HG03432 (cell line): Measurements from ENCODE around the gene SLC22A14.
"Not testable (repeated sequence)": the region's sequence is repeated elsewhere in the genome, so short reads cannot be mapped to it uniquely, and the experiment has no call there.

Experiments
- ATAC-seq: cut with Tn5 transposase; IDR thresholded peaks from one replicate; pipeline ENCODE4 v1.9.1; 2021; ENCODE audit warnings: mild to moderate bottlenecking, moderate library complexity; ENCODE audit not compliant: unreplicated experiment

SLC22A14 gene

DNA sequence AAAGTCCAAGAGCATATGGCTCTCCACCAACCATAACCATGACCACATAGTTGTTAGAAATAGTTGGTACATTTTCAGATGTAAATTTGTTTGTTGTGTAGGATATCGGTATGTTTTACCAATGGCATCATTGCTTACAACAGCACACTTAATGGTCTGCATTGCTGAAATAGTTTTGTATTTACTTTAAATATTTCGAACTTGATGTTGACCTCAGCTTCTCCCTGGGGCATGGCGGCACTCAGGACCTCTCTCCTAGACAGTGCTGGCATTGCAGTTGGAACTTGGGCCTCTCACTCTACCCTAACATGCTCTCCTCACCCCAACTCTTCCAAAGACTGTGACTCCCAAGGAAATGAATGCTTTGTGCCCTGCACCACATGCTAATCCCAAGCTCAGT, 11.5 kb upstream of the SLC22A14 start:
- ATAC-seq: no peak

DNA sequence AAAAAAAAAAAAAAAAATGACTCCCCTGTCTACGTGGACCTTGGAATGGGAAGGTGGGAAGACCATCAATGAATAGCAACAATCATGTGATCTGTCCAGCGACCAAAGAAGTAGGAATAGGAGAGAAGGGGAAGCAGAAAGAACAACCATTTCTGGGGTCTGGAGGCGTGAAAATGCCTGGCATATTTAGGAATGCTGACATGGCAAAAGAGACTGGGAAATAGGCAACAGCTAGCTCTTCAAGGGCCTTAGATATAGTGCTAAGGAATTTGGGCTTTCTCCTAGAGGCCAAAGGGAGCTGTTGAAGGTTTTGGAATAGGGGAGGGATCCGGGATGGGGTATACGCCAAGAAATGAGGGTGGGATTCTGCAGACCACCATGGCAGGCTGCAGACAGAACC, 10.5 kb upstream of the SLC22A14 start:
- ATAC-seq: no peak

DNA sequence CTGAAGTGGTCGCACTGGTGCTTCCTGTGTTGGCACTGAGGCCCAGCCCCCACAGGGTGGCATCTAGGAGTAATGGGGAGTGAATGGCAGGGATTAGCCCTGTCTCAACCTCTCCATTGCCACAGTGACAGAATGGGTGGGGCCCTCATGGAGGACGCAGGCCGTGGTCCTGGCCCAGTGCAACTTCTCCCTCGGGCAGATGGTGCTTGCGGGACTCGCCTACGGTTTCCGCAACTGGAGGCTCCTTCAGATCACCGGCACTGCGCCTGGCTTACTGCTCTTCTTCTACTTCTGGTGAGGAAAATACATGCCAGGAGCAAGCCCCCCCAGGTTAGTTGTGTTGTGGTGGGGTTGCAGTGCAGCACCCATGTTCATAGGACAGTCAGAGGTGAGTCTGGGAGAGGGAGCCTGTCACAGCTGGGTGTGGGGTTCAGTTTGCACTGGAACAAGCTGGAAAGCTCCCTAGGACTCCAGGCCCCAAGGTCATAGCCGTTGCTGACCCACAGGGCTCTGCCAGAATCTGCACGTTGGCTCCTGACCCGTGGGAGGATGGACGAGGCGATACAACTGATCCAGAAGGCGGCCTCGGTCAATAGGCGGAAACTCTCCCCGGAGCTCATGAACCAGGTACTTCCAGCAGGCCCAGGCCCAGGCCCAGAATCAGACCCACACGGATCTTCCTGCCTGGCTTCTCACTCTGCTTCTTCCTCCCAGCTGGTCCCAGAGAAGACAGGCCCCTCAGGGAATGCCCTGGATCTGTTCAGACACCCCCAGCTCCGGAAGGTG, 7.0 kb upstream of the SLC22A14 start:
- ATAC-seq: no peak

DNA sequence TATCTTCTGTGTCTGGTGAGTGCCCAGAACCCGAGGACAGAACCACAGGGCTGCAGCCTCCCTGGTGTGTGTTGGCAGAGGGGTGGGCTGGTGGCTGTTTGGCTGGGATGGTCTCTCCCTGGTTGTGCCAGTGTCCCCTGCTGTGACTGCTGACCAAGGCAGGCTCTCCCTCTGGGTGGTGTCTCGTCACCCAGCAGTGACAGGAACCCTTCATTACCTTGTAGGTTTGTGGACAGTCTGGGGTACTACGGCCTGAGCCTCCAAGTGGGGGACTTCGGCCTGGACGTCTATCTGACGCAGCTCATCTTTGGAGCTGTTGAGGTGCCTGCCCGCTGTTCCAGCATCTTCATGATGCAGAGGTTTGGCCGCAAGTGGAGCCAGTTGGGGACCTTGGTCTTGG, 6.4 kb upstream of the SLC22A14 start:
- ATAC-seq: no peak

DNA sequence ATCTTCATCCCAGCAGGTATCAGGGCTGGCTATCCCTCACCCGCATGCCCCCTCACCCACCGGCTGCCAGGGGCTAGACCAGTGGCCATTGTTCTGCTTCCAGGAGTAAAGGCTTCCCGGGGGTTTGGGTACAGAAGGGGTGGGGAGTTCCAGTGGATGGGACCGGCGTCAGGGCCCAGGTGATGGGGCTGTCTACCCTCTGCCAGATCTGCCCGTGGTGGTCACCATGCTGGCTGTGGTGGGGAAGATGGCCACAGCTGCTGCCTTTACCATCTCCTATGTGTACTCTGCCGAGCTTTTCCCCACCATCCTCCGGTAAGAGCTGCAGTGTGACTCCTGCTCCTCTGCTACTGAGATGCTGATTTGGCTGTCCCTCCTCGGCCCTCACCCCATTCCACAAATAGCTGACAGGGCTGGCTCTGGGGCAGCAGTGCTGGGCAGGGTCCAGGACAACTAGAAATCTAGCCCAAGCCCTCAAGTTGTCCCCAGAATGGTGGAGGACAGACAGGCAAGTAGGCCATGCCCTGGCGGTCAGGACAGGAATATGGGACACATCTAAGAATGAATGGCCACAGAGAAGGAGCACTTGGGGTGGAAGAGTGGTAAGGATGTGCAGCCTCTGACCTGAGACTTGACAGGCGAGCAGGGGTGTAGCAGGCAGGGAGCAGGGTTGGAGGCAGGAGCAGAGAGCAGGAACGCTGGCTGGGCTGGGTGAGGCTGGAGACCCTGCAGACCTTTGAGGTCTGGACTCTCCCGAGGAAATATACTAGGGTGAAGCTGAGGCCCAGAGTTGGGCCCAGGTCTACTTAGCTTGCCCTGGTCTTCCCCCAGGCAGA, 5.8 kb upstream of the SLC22A14 start:
- no peak for ATAC-seq

DNA sequence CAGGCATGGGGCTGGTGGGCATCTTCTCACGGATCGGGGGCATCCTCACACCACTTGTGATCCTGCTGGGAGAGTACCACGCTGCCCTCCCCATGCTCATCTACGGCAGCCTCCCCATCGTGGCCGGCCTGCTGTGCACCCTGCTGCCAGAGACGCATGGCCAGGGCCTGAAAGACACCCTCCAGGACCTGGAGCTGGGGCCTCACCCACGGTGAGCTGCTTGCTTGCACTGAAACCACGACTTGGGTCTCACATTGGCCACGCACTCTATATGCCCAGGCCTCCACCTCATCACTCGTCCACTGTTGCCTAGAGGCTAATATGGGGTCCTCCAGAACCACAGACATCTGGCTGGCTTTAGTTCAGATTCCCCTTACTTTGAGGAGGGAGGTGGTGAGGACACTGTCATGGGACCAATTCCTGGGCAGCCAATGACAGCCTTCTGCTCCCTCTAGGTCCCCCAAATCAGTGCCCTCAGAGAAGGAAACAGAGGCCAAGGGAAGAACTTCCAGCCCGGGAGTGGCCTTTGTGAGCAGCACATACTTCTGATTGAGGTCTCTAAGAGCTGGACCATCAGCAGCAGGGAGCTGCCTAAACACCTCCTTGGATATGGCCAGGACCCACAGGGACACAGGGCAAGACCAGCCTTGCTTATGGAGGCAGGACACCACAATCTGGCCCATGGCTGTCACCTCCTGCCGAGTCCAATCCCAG, 5.0 kb upstream of the SLC22A14 start:
- ATAC-seq: no peak

DNA sequence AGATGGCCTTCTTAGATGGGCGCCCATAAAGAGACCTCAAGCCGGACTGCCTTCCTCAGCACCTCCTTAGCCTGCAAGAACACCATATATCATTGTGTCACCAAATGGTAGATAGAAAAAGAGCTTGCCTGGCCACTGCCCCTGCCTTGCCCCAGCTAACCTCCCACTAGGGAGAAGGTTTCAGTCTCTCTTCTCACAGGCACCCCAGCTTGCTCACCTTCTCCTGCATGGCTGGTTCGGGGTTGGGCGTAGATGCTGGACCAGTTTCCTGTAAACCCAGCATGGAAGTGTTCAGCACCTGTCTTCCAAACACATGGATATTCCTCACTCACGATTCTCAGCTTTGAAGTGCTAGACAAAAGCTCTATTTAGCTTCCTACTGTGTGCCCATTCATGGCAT, 3.3 kb upstream of the SLC22A14 start:
- ATAC-seq: no peak

DNA sequence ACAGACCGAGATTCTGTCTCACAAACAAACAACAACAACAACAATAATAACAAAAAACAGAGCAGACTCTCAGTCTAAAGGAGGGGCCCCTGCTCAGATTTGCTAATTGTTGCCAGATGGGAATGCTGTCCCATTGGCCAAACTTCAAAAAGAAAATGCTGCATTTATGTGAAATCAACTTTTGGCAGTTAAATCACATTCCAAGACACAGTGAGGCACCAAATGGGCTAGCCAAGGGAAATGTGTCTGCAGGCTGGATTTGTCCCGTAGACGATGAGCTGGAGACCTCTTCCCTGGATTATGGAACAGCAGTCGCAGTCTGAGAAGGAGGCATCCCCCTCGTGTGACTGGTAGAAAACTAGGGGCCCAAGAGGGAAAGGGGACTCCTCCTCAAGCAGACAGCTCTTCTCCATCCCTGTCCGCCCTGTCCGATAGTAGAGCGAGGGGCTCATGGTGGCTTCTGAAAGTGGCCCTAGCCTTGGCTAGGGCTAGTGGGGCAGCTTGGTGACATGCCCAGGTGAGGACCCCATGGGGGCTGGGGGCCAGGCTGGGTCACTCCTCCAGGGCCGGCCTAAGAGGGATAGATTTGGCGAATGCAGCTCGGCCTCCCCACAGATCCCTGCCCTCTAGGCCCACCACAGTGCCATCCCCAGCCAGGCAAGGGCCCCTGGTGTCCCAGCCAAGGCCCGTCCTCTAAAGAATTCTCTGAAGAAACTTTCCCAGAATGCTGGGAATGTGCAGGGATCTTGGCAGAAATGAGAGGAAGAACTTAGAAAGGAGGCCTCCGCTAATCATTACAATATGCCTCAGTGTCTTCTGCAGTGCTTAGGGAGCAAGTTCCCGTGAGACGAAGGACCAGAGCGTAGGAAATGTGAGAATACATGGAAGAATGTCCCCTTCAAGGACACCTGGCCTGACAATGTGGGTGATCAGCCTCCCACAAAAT, 2.0 kb downstream of the SLC22A14 start:
- no peak for ATAC-seq

DNA sequence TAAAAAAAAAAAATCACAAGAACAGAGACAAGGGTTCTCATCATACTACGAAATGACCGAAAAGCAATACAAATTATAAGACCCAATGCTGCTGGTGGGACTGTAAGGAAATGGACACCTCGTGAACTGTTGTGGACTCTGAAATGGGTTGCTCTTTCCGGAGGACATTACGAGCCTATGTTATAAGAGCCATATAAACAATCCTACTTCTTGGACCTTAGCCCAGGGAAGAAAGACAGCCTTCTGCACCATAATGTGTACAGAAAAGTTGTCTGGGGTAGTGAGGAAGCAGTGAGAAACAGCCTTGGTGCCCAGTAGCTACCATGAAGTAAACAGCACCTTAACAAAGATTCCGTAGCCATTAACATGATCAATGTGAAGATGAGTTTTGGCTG, 2.7 kb downstream of the SLC22A14 start:
- no peak for ATAC-seq

DNA sequence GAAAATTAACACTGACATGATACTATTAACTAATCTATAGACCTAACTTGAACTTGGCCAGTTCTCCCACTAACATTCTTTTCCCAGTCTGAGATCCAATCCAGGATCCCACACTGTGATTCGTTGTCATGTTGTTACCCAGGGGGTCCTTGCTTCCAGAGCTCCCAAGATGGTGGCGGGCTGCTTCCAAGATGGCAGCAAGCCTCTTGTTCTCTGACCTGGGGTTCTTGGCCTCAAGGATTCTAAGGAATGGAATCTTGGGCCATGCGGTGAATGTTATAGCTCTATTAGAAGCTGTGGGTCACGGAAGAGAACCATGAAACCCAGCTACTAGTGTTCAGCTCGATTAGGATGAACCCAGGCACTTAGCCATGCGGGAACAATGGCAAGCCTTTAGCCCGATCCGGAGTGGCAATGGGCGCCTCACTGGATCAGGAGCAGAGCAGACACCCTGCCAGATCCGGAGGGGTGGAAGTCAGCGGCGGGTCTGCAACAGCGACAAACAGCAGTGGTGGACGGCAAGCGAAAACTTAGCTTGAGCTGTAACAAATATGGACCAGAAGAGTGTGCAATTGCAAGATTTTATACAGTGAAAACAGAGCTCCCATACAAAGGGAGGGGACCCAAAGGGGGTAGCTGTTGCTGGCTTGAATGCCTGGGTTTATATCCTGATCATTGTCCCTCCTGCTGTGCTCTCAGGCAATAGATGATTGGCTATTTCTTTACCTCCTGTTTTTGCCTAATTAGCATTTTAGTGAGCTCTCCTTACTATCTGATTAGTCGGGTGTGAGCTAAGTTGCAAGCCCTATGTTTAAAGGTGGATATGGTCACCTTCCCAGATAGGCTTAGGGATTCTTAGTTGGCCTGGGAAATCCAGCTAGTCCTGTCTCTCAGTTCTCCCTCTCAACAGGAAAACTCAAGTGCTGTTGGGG, 7.5 kb downstream of the SLC22A14 start:
- ATAC-seq: not testable (repeated sequence)

DNA sequence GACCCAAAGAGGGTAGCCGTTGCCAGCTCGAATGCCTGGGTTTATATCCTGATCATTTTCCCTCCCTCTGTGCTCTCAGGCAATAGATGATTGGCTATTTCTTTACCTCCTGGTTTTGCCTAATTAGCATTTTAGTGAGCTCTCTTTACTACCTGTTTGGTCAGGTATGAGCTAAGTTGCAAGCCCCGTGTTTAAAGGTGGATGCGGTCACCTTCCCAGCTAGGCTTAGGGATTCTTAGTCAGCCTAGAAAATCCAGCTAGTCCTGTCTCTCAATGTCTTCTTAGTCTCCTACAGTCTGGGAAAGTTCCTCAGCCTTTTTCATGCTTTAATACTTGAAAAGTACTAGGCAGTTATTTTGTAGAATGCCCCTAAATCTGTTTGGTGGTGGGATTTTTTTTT, 15.0 kb downstream of the SLC22A14 start:
- ATAC-seq: not testable (repeated sequence)

DNA sequence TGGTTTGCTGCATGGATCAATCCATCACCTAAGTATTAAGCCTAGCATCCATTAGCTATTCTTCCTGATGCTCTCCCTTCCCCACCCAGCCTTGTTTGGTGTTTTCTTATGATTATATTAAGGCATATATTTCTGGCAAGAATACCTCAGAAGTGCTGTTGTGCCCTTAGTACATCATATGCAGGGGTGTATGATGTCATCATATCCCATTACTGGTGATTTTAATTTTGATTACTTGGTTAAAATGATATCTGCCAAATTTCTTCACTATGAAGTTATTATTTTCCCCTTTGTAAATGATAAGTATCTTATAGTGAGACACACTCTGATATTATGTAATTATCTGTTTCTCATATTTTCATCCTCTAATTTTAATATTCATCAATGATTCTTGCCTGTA, 15.4 kb downstream of the SLC22A14 start:
- ATAC-seq: no peak

DNA sequence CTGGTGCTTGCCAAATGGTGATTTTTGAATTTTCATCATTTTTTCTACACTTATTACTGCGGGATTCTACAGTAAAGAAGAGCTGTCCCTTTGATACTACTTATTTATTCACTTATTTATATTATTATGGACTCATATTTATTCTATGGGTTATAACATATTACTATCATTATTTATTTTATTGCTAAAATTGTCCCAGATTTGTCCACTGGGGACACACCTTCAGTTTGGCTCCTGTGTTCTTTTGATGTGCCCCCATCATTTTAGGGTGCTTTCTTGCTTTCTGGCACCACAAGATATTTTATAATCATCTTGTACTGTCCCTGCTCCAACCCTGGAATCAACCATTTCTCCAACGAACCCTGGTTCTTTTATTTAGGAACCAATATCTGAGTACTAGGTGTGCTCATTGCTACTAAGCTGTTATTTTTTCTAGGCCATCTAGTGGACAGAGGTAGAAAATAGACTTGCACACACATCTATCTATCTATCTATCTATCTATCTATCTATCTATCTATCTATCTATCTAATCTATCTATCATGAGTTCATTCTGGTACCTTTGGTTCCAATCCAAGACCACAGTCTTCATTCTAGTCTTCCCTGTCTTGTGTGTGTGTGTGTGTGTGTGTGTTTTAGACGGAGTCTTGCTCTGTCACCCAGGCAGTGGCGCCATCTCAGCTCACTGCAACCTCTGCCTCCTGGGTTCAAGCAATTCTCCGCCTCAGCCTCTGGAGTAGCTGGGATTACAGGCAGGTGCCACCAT, 16.0 kb downstream of the SLC22A14 start:
- no peak for ATAC-seq

DNA sequence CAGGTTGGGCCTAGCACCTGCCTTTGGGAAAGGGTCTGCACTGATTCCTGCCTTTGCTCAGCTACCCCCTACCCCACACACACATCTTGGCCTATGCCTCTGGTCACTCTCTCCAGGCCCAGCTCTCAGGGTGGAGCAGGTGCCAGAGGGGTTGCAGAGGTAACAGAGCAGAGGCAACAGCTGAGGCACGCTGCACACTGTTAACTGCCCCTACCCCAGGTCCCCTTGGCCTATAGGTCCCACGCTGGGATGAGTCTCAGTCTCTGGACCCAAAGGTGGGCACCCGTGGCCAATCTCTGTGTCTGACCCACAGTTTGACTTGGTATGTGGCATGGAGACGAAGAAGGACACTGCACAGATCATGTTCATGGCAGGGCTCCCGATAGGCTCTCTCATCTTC, 24.8 kb downstream of the SLC22A14 start:
- no peak for ATAC-seq

DNA sequence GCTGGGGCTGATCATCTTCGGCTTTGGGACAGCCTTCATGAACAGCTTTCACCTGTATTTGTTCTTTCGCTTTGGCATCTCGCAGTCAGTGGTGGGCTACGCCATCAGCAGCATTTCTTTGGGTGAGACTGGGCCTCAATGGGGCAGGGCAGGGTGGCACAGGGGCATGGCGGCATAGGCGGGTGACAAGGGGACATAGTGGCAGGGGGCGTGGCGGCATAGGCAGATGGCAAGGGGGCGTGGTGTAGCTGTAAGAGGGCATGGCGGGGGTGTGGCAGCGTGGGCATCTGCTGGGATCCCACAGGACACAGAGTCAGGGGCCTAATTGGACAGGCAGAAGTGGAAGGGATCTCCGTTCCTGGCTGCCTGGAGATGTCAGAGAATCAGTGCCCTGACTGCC, 25.5 kb downstream of the SLC22A14 start:
- ATAC-seq: no peak

DNA sequence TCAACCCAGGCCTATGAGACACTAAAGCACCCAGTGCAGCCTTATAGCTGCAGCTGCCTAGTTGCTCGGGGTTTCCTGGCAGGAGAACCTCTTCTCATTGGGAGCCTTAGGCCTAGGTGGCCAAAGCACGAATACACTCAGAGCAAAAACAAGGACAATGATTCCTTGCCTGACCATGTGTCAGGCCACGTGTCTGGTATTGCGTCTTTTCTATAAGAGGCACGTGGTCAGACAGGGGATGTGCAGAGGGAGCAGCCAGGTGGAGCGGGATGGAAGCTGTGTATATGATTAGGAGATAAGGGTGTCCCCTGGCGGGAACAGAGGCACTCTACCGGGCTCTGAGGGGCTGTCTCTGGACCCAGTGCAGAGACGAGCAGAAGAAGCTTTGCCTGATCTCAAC, 26.4 kb downstream of the SLC22A14 start:
- no peak for ATAC-seq

DNA sequence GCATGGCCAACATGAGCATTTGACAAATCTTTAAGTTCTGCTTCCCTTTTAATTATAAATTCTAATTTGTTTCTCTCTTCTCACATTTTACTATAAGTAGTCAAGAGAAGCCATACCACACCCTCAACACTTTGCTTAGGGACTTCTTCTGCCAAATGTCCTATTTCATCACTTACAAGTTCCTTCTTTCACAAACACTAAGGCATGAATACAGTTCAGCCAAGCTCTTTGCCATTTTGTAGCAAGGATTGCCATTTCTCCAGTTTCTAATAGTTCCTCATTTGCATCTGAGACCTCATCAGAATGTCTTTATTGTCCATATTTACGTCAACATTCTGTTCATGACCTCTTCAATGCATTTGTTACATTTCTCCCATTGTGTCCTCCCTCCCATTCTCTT, 29.4 kb downstream of the SLC22A14 start:
- ATAC-seq: no peak

DNA sequence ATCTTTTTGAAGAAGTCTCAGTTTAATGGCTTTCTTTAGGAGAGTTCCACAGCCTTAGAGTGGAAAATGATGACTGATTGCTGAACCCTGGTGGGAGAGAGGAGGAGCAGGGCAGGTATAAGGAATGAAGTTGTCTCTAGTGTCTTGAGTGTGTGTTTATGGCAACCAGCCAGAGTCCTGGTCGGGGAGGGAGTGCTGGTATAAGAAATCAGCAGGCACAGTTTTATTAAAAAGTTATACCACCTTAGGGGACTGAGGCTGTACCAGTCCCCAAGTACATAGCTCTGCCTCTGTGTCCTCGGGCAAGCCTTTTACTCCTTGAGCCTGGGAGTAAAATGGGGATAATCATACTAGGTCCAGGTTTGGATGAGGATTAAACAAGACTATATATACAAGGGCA, 29.8 kb downstream of the SLC22A14 start:
- ATAC-seq: no peak

DNA sequence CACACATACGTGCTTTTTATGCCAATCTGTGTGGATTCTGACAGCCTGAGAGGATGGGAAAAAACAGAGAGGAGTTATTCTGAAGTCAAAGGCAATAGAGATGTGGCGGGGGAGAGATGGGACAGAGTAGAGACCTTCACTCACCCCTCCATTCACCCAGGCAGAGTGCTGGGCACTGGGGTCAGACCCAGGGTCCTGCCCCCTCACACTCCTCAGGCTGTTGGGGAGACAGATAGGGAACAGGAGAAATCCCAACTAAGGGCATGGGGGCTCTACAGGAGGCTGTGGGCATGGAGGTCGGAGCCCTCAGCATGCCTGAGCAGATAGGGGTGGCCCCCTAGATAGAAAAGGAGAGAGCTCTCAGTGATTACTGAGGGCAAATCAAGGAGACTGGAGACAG, 30.3 kb downstream of the SLC22A14 start:
- ATAC-seq: no peak
